AG04450 (cell line): Measurements from ENCODE around the gene GNPTAB. TPM values are rescaled to one million over a fixed set of nuclear protein-coding genes. Genes with fewer than 3 reads are reported as not detected.
"Not testable (repeated sequence)": the region's sequence is repeated elsewhere in the genome, so short reads cannot be mapped to it uniquely, and the experiment has no call there.

Source experiments
- CTCF ChIA-PET: fragments of 300-600, 350-600 bp; formaldehyde crosslinking; extraction: SDS; loops from one replicate; lab custom pipeline; 2022; ENCODE audit warnings: antibody characterized with exemption, inconsistent platforms; lab: Charles Lee
- POLR2A ChIA-PET: fragments of 350-600 bp; formaldehyde crosslinking; extraction: SDS; loops from one replicate; lab custom pipeline; 2021; ENCODE audit warnings: antibody characterized with exemption, inconsistent platforms; lab: Yijun Ruan, JAX
- DNase-seq: peaks from one replicate; pipeline ENCODE4 v3.0.0-alpha.2; 2011; ENCODE audit warnings: low read depth, low spot score
- H3K27ac ChIP-seq: one replicate; pipeline ENCODE4 v1.5.1; 2012; ENCODE audit warnings: low read depth, low read length, control low read depth
- H3K27me3 ChIP-seq: one replicate; pipeline ENCODE4 v1.6.0; 2012; ENCODE audit warnings: low read length; ENCODE audit not compliant: control insufficient read depth, insufficient read depth
- H3K4me3 ChIP-seq: 2 replicates; pipeline ENCODE4 v1.5.1; 2011; ENCODE audit warnings: mild to moderate bottlenecking, low read depth, low read length, control low read depth
- H3K9me3 ChIP-seq: 2 replicates; pipeline ENCODE4 v1.5.1; 2012; ENCODE audit warnings: low read length; ENCODE audit not compliant: control insufficient read depth, insufficient read depth
- CTCF ChIP-seq: IDR thresholded peaks from 2 replicates; pipeline ENCODE4 v1.5.1; 2011; ENCODE audit warnings: low read depth, low read length, control low read depth, inconsistent platforms
- polyA plus RNA-seq: library from polyadenylated mRNA; depleted of rRNA; stranded (reverse); fragments of >200 nt; gene quantifications from 2 replicates; pipeline ENCODE4 v1.2.3, GENCODE V29; 2011

The GNPTAB gene
- polyA plus RNA-seq, 1 experiment = 34.3 TPM

- no peaks in the 10 kb centered on the region for H3K27me3 ChIP-seq
- ChIA-PET CTCF (interaction anchor here (1.9 to 10.5 kb wide), 3 partner anchors 8 to 52 kb away, joined by 9 to 124 read pairs (median 15); partner anchors contain the start of gene GNPTAB), POLR2A (no interaction called here)
- no peaks in the 10 kb centered on the region for H3K9me3 ChIP-seq
- no peak overlapping the region for H3K4me3 ChIP-seq
- no peak for TF ChIP-seq CTCF
- no peak for DNase-seq
- no peak overlapping the region for H3K27ac ChIP-seq
Observed at GRCh38 chr12:101823039-101823438, 7.7 kb downstream of the GNPTAB start.

- CTCF ChIA-PET = interaction anchor here (0.9 to 1.0 kb wide), 2 partner anchors 11 to 21 kb away, joined by 3 read pairs; partner anchors contain the start of gene GNPTAB
- DNase-seq = no peak
- no peaks in the 10 kb centered on the region for H3K27me3 ChIP-seq
- POLR2A ChIA-PET = no interaction called here
- H3K4me3 ChIP-seq = no peak overlapping the region
- no peaks in the 10 kb centered on the region for H3K9me3 ChIP-seq
- no peak for TF ChIP-seq CTCF
- H3K27ac ChIP-seq = no peak overlapping the region
Observed at GRCh38 chr12:101819467-101819866, 11.3 kb downstream of the GNPTAB start.

GRCh38 chr12:101818689-101819088, 12.1 kb downstream of the GNPTAB start:
- CTCF ChIA-PET = interaction anchor here (0.9 to 6.0 kb wide), 2 partner anchors 12 to 47 kb away, joined by 9 to 45 read pairs; partner anchors contain the start of gene GNPTAB
- H3K27ac ChIP-seq, H3K27me3 ChIP-seq, H3K4me3 ChIP-seq, DNase-seq, H3K9me3 ChIP-seq, POLR2A ChIA-PET: not testable (repeated sequence)

- CTCF ChIA-PET = interaction anchor here (0.7 to 6.0 kb wide), 2 partner anchors 17 to 18 kb away, joined by 5 to 45 read pairs; partner anchors contain the start of gene GNPTAB
- POLR2A ChIA-PET = no interaction called here
- H3K27me3 ChIP-seq = no peaks in the 10 kb centered on the region
- no peaks in the 10 kb centered on the region for H3K9me3 ChIP-seq
- DNase-seq = no peak
- H3K4me3 ChIP-seq = no peak overlapping the region
- no peak overlapping the region for H3K27ac ChIP-seq
- TF ChIP-seq CTCF = no peak
Observed at GRCh38 chr12:101813117-101813516, 17.6 kb downstream of the GNPTAB start.

- H3K4me3 ChIP-seq = not testable (repeated sequence)
Observed at GRCh38 chr12:101812716-101813115, 18.0 kb downstream of the GNPTAB start.

GRCh38 chr12:101811342-101811741, 19.4 kb downstream of the GNPTAB start:
- POLR2A ChIA-PET, H3K9me3 ChIP-seq, H3K4me3 ChIP-seq, DNase-seq, H3K27me3 ChIP-seq, H3K27ac ChIP-seq: not testable (repeated sequence)
- CTCF ChIA-PET = interaction anchor here (0.5 kb wide), 1 partner anchor 286 kb away, joined by 4 read pairs; no protein-coding TSS in a partner anchor

More at GRCh38 chr12:101812716-101813115, 18.0 kb downstream of the GNPTAB start:
- H3K9me3 ChIP-seq, H3K27ac ChIP-seq, DNase-seq, H3K27me3 ChIP-seq, POLR2A ChIA-PET: not testable (repeated sequence)
- CTCF ChIA-PET = interaction anchor here (0.6 to 0.7 kb wide), 2 partner anchors 18 to 40 kb away, joined by 4 to 5 read pairs; partner anchors contain the start of gene GNPTAB
